Kidney (tissue), 14 donors: ENCODE measurements around the gene PANK4. TPM values are rescaled to one million over a fixed set of nuclear protein-coding genes. Genes with fewer than 3 reads are reported as not detected.

Source experiments
- DNase-seq, 5 donors: peaks; one replicate each; pipeline ENCODE4 v3.0.0-alpha.2; 2013 to 2020
- FAIRE-seq: peaks from 2 replicates; lab custom pipeline; 2012; peaks lifted over from hg19 to GRCh38; lab: Jason Lieb, UNC
- H3K27ac ChIP-seq, 2 donors: one replicate each; pipeline ENCODE4 v1.7.0; 2013; ENCODE audit warnings: low read depth in 2 of 2, low read length in 2 of 2, inconsistent platforms in 1 of 2
- H3K27me3 ChIP-seq: one replicate; pipeline ENCODE4 v1.7.1; 2013; ENCODE audit warnings: low read length, inconsistent platforms; ENCODE audit not compliant: control insufficient read depth, insufficient read depth
- H3K36me3 ChIP-seq, 3 donors: one replicate each; pipeline versions ENCODE4 v1.7.0 to v1.7.1; 2013; ENCODE audit warnings: low read length in 3 of 3, control low read depth in 1 of 3, inconsistent platforms in 1 of 3; ENCODE audit not compliant: insufficient read depth in 3 of 3, control insufficient read depth in 2 of 3
- H3K4me1 ChIP-seq, 3 donors: one replicate each; pipeline versions ENCODE4 v1.7.0 to v1.7.1; 2013; ENCODE audit warnings: low read length in 3 of 3, inconsistent platforms in 1 of 3, low read depth in 1 of 3; ENCODE audit not compliant: control insufficient read depth in 2 of 3, insufficient read depth in 2 of 3
- H3K4me3 ChIP-seq, 3 donors: one replicate each; pipeline versions ENCODE4 v1.7.0 to v1.8.1; 2013; ENCODE audit warnings: low read length in 3 of 3, control low read depth in 1 of 3, inconsistent platforms in 1 of 3
- H3K9ac ChIP-seq, 3 donors: one replicate each; pipeline versions ENCODE4 v1.7.0 to v1.7.1; 2013; ENCODE audit warnings: low read length in 3 of 3, control low read depth in 1 of 3, inconsistent platforms in 1 of 3
- H3K9me3 ChIP-seq, 3 donors: one replicate each; pipeline versions ENCODE4 v1.7.0 to v1.7.1; 2013; ENCODE audit warnings: low read length in 3 of 3, control low read depth in 1 of 3, inconsistent platforms in 1 of 3; ENCODE audit not compliant: control insufficient read depth in 2 of 3, insufficient read depth in 1 of 3
- intact Hi-C: fragments of 100-400 bp; cut with DNase I; formaldehyde crosslinking; loops from one replicate; pipeline ENCODE4 v1.11.1; 2022
- polyA plus RNA-seq: library from polyadenylated mRNA; stranded (reverse); fragments of 350-450 nt; fragmentation: Illumina TruSeq; extraction: RNeasy Lipid Tissue Mini Kit (QIAGEN cat#74804); gene quantifications from one replicate; pipeline ENCODE4 v1.2.3, GENCODE V29; 2014; ENCODE audit warnings: low read depth, low replicate concordance; ENCODE audit not compliant: insufficient read depth
- total RNA-seq: library from RNA; stranded (reverse); fragmentation: NEBNext Ultra II Directional; extraction: Animal tissue kit (Norgen Biotek cat#: 25700); gene quantifications from one replicate; pipeline ENCODE4 v1.2.1, GENCODE V29; 2021
- TF ChIP-seq, protein P1 (sequence below): IDR thresholded peaks from 3 replicates; pipeline ENCODE4 v1.5.1; 2012; ENCODE audit warnings: mild to moderate bottlenecking, moderate library complexity, borderline replicate concordance; ENCODE audit not compliant: insufficient read depth; ENCODE audit errors: extremely low read depth
- donor health status: control.
- donor health status: control.
- donor health status: control.
- donor health status: control.
- donor health status: control.
- donor health status: DM: yes; HTN: yes; CAD: no.
- donor health status: Normal renal cell carcinoma (clear cell type).

PANK4 gene
- total and polyA plus RNA-seq, 2 donors from 2014 or later: 13.3 to 33.7 TPM

DNA sequence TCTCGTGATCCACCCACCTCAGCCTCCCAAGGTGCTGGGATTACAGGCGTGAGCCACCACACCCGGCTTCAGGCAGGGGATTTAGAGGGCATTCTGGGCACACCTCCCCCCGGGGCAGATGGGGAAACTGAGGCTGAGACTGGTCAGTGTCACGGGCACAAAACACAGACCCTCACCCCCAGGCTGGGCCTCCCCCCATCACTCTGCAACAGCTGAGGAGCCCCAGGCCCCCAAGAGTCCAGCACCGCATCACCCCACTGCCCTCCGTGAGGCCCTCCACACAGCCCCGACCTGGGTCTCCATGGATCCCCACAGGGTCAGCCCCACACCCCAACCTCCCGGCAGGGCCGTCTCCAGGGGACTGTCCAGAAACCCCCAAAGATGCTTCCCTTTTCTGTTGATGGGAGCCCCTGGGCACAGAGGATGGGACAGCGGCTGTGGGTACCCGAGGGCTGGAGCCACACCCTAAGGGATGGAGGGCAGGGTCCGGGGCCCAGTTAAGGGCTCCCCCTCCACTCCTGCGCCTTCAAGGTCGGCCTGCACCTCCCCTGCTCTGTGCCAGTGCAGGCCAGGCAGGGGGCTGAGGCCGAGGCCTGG lies 40.8 kb upstream of the PANK4 start:
- no peak overlapping the region for H3K4me3 ChIP-seq
- no peaks in the 10 kb centered on the region for H3K27me3 ChIP-seq
- H3K4me1 ChIP-seq: no peaks in the 10 kb centered on the region
- intact Hi-C loops: no loop called here
- H3K27ac ChIP-seq: no peak overlapping the region
- H3K9ac ChIP-seq: no peak overlapping the region
- H3K9me3 ChIP-seq: no peaks in the 10 kb centered on the region
- FAIRE-seq (no peak), DNase-seq (peak in 1 of 5 donors; percentile 69)
- TF ChIP-seq, protein P1, sequence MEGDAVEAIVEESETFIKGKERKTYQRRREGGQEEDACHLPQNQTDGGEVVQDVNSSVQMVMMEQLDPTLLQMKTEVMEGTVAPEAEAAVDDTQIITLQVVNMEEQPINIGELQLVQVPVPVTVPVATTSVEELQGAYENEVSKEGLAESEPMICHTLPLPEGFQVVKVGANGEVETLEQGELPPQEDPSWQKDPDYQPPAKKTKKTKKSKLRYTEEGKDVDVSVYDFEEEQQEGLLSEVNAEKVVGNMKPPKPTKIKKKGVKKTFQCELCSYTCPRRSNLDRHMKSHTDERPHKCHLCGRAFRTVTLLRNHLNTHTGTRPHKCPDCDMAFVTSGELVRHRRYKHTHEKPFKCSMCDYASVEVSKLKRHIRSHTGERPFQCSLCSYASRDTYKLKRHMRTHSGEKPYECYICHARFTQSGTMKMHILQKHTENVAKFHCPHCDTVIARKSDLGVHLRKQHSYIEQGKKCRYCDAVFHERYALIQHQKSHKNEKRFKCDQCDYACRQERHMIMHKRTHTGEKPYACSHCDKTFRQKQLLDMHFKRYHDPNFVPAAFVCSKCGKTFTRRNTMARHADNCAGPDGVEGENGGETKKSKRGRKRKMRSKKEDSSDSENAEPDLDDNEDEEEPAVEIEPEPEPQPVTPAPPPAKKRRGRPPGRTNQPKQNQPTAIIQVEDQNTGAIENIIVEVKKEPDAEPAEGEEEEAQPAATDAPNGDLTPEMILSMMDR: no peak
- H3K36me3 ChIP-seq: no peaks in the 10 kb centered on the region

DNA sequence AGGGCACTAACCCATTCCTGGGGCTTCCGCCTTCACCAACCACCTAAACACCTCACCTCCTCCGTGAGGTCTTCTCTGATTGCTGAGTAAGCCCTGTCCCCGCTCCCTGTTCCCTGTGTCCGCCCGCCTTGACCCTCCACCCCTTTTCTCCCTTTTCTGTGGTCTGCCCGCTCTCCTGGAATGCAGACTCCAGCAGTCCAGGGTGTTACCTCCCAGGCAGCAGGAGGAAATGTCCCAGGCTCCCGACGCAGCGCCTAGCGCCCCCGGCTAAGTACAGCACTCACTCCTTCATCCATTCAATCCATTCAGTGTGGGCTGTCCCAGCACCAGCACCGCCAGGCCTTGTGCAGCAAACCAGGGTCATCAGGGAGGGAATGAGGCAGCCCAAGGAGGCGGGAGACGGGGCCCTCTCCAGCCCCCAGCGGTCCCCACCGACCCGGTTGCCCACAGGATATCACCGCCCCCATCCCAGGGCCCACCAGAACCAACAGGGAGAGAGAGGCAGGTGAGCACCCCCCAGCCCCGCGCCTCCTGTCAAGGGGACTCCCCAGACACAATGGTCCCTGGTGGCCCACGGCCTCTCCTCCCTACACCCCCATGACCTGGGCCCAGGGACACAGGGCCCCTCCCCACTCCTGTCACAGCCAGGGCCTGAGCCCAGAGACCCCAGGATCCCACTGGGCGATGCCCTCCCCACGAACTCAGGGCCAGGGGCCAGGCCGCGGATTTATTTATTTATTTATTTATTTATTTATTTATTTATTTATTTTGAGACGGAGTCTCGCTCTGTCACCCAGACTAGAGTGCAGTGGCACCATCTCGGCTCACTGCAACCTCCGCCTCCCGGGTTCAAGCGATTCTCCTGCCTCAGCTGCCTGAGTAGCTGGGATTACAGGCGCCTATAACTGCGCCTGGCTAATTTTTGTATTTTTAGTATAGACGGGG lies 40.0 kb upstream of the PANK4 start:
- Histone ChIP-seq H3K4me1 (no peaks in the 10 kb centered on the region), H3K4me3 (no peak overlapping the region), H3K9ac (no peak overlapping the region), H3K27ac (no peak overlapping the region), H3K36me3 (no peaks in the 10 kb centered on the region), H3K9me3 (no peaks in the 10 kb centered on the region), H3K27me3 (no peaks in the 10 kb centered on the region)
- no peak for FAIRE-seq
- intact Hi-C loops: no loop called here
- peak in 3 of 5 donors; percentile 65 to 83 (median 66) for DNase-seq
- TF ChIP-seq, protein P1: no peak

DNA sequence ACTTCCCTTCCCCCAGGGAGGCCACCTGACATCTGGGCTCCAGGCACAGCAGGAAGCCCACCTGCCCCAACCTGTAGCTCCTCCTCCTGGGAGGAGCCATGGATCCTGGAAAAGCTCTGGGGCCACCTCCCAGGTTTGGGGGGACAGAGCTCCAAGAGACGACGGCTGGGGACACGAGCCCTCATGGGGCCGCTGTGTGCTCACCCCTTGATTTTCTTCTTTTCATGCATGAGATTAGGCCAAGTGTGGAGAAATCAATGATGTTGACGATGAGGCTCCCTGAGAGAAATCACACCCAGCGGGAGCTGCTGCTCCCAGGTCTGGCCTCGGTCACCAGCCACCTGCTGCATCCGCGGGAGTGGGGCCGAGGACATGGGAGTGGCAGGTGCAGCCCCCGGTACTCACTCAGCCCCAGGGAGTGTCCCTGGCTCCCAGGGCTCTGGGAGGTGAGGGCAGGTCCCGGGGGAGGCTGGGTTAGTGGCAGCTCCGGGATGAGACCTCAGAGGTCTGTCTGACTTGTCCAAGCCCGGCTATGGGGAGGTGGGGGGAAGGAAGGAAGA lies 38.5 kb upstream of the PANK4 start:
- no peaks in the 10 kb centered on the region for H3K36me3 ChIP-seq
- peak in 1 of 5 donors; percentile 75 for DNase-seq
- H3K27me3 ChIP-seq: no peaks in the 10 kb centered on the region
- no peak overlapping the region for H3K4me3 ChIP-seq
- no peak overlapping the region for H3K27ac ChIP-seq
- intact Hi-C loops: no loop called here
- no peak for FAIRE-seq
- no peak overlapping the region for H3K9ac ChIP-seq
- H3K4me1 ChIP-seq: no peaks in the 10 kb centered on the region
- TF ChIP-seq, protein P1: no peak
- no peaks in the 10 kb centered on the region for H3K9me3 ChIP-seq
